ENCODE measurements around the gene PGC.

DNA sequence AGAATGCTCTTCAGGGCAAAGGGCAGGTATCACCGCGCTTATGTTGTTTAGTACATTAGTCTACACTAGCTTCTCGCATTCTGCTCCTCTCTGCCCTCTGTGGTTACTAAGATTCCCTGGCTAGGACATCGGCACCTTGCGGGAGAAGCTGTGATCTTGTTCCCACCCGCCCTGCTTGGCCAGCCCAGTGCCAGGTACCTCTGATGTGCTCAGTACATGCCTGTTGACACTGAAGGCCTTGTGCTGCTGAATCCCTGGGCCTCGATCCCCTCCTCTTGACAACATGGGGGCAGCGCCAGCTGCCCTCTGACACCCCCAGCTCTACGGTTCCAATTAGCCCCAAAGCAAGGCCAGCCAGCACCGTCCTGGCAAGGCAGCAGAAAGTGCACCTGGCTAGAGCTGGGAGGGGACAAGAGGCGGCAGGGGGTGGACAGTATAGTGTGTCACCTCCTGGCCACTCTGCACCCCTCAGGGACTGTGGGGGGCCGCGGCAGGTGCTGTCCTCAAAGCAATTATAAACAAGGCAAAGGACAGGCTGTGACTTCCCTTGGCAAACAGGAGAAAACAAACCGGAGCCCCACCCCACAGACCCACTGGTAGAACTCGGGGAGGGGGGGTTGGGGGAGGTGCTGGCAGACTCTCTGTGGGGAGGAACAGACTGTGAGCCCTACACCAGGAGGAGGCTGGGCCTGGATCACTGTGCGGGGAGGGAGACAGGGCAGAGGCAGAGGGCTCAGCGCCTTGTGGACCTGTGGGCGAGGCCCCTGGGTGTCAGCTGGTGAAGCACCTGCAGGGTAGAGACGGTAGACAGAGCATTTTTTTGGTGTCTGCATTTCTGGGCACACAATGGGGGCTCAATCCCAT lies 18.9 kb downstream of the PGC start:
- TF ChIP-seq POLR2AphosphoS5 (IDR thresholded peaks at IDR 0.05) (no peak), POLR2A (IDR thresholded peaks at IDR 0.05) (no peak), EP300 (IDR thresholded peaks at IDR 0.05) (no peak)
- TF ChIP-seq, protein P1, sequence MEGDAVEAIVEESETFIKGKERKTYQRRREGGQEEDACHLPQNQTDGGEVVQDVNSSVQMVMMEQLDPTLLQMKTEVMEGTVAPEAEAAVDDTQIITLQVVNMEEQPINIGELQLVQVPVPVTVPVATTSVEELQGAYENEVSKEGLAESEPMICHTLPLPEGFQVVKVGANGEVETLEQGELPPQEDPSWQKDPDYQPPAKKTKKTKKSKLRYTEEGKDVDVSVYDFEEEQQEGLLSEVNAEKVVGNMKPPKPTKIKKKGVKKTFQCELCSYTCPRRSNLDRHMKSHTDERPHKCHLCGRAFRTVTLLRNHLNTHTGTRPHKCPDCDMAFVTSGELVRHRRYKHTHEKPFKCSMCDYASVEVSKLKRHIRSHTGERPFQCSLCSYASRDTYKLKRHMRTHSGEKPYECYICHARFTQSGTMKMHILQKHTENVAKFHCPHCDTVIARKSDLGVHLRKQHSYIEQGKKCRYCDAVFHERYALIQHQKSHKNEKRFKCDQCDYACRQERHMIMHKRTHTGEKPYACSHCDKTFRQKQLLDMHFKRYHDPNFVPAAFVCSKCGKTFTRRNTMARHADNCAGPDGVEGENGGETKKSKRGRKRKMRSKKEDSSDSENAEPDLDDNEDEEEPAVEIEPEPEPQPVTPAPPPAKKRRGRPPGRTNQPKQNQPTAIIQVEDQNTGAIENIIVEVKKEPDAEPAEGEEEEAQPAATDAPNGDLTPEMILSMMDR (IDR thresholded peaks at IDR 0.05) = no peak

All from sigmoid colon (tissue), 4 donors.